GM19025 (cell line): ENCODE data around the gene RNF20.
"Not testable (repeated sequence)": the region's sequence is repeated elsewhere in the genome, so short reads cannot be mapped to it uniquely, and the experiment has no call there.

Experiments used
- ATAC-seq: cut with Tn5 transposase; IDR thresholded peaks from one replicate; pipeline ENCODE4 v1.9.1; 2021; ENCODE audit warnings: mild to moderate bottlenecking, low read depth, moderate library complexity; ENCODE audit not compliant: unreplicated experiment

RNF20 gene, protein sequence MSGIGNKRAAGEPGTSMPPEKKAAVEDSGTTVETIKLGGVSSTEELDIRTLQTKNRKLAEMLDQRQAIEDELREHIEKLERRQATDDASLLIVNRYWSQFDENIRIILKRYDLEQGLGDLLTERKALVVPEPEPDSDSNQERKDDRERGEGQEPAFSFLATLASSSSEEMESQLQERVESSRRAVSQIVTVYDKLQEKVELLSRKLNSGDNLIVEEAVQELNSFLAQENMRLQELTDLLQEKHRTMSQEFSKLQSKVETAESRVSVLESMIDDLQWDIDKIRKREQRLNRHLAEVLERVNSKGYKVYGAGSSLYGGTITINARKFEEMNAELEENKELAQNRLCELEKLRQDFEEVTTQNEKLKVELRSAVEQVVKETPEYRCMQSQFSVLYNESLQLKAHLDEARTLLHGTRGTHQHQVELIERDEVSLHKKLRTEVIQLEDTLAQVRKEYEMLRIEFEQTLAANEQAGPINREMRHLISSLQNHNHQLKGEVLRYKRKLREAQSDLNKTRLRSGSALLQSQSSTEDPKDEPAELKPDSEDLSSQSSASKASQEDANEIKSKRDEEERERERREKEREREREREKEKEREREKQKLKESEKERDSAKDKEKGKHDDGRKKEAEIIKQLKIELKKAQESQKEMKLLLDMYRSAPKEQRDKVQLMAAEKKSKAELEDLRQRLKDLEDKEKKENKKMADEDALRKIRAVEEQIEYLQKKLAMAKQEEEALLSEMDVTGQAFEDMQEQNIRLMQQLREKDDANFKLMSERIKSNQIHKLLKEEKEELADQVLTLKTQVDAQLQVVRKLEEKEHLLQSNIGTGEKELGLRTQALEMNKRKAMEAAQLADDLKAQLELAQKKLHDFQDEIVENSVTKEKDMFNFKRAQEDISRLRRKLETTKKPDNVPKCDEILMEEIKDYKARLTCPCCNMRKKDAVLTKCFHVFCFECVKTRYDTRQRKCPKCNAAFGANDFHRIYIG

DNA sequence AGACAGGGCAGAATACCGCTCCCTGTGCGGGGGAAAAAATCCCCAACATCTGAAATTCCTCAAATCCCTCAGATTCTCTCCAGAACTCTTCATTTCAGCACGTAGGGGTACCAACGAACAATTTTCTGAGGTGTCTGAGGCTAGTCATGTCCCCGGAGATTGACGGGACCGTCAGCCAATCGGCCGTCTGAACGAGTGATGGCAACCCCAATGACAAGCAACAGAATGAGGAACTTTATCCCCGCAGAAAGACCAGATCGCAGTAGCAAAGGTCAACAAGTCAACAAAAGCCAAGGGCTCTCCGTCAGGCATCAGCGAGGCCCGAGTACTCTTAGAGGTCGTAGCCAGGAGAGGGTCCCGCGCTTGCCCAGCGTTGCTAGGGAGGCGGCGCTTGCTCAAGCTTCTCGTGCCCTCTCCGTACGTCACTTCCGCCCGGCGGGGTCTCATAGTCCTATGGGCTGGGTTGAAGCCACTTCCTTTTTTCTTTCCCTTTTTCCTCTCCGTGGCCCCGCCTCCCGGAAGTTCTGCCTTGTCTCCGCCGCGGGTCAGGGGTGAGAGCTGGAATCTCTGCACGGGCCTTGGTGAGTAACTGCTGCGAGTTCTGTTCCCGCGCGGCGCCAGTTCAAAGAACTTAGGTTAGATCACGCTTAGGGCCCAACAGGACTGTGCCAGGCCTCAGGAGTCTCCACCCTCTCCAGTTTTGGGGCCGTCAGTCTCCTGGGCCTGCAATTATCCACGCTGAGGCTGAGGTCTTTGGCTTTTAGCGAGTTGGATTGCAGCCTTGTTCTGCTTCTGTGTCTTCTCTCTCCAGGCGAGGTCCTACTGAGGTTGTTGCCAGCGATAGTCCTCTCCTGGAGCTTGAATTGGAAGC is at the start of gene RNF20:
Gene RNF20, plus strand, starts transcription at position 520 of the 871 bp plus-strand sequence. CDS start 1,571 bp downstream, outside the sequence.
- peak; percentile 97 for ATAC-seq

DNA sequence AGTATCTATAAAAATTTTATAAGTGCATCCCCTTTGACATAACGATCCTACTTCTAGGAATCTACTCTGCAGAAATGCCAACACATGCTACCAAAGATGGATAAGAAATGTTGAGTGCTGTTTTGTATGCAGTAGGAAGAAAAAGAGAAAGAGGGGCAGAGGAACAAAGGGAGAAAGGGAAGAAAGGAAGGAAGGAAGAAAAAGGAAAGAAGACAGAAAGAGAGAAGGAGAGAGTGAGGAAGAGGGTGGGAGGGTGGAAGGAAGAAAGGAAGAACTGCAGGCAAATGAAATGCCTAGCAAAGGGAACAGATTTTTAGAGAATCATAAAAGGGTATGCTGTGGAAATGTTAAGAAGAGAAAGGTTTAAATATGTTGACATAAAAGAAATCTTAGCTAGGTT is 49.6 kb upstream of the RNF20 start:
- no peak for ATAC-seq

DNA sequence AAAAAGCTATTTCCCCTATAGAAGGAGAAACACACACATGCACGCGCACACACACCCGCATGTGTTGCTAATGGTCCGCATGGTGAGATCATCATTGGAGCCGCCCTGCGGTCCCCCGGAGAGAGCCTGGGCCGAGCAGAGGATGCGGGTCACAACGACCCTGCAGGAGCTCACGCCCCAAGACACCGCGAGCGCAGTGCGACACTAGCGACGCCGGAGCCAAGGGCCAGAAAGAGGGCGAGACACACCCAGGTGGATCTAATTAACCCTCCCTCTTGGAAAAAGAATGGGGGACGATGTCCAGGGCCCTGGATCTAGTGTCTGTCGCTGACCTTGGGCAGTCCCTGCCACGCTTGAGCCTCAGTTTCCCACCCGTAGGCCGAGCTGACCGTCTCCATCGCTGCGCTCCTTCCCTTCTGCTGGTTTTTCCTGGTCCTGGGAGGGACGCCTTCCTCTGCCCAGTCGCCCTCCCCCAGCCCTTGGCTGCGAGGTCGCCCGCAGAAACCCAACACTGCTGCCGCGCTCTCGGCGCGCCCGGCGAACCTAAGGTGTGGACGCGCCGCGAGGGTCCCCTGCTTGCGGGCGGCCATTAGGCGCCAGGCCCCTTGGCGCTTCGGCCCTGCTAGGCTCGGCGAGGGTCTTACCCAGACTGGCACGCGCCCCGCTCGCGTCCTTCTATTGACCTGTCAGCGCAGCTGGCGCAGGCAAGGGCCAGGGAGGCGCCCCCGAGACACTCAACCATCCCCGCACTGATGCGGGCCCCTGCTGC is 47.5 kb upstream of the RNF20 start:
- no peak for ATAC-seq

DNA sequence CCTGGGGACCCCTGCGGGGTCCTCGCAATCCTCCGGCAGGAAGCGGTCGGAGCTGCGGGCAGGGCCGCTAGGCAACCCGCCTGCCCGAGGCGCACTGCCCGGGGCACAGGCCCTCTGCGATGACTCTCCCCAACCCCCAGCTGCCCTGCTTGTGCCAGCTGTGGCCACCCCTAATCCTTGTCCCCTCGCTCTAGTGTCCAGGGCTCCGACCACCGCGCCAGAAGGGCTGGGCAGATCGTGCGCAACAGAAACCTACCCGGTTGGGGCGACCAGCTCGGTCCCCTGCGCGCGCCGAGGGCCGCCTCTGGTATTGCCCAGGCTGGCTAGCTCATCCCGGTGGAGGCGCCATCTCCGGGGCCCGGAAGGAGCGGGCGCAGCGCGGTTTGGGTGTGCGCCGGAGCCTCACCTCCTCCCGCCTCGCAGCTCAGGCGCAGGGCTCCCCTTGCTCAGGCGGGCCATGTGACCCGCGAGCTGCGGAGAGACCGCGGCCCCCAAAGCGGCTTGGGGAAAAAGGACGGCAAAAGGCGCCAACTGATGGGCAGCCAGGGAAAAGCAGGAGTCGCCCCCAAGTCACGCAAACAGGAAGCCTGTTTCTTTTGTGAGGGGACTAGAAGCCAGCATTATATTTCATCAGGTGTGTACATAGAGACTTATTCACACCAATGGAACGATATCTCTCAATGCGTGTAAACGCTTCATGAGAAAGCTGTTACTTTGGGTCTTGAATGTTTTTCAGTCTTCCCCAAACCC is 46.8 kb upstream of the RNF20 start:
- ATAC-seq = no peak

DNA sequence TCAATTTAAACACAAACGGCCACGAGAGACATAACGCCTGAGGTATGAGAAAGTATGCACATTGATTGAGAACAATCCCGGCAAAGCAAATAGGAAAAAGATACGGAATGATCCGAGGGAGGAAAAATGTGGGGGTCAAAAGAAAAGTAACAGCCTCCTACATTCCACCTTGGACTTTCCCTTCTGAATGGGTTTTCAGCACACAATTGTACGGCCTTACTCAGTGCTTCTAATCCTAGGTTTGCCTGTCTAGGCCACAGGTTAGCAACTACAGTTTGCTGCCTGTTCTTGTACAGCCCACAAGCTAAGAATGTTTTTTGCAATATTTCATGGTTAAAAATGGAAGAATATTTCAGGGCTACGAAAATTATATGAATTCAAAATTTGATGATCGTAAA is 46.2 kb upstream of the RNF20 start:
- no peak for ATAC-seq

DNA sequence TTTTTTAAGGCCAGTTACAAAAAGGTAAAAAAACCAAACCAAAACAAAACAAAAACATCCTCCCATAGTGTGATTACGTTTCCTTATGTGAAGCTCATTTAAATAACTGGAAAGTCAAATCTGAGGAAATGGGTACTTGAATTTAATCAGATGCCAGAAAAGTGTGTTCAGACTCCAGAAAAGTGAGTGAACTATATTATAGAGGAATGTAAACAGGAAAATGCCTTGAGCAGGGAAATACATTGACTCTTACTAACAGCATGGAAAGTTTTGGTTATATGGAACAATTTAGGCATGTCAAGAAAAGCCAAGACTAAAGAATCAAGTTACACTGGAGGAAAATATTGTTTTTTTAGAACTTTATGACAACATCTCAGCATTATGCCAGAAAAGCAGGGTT is 37.8 kb upstream of the RNF20 start:
- ATAC-seq = no peak

DNA sequence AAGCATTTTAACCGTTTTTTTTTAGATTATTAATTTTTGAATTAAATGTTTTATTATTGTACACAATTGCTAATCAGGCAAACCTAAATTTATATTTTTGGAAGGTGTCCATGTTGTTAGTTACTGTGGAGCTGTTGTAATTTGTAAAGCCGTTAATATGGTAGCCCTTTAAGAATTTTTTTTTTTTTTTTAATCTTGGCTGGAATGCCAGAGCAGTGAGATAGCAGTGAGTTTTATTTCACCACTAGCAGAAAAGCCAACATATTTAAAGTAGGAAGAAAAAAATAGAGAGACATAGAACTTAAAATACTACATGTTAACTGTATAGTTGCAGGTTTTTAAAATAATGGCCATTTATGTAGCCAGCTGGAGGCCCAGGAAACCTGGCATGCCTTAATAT is 35.3 kb upstream of the RNF20 start:
- no peak for ATAC-seq

DNA sequence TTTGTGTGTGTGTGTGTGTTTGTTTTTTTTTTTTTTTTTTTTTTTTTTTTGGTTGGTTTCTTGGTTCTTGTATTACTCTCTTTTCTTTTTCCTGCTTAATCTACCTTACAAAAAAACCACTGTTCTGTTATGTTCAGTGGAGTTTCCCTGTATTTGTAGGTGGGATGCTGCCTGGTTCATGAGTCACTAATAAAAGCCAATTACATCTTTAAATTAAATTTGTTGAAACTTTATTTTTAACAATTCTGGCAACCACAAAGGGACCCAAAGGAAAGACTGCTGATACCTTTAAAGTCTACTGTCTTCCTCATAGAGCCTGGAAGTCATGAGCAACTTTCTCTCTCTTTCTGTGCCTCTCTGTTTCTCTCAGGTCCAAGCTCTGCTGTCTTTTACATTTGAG is 29.5 kb upstream of the RNF20 start:
- no peak for ATAC-seq

DNA sequence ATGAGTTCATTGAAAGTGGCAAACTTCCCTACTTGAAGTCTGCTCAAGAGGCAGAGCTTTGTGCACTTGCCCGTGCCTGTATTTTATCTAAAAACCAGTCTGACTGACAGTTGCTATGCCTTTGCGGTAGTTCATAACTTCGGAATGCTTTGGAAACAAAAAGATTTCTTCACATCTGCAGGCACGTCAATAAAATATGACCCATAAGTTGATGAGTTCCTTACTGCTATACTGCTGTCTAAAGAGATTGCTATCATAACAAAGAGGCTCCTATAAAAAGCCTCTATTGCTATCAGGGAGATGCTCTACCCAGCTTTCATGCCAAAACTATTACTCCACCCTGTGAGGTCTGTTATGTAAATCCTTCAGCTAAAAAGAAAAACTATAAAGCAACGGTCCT is 25.4 kb upstream of the RNF20 start:
- ATAC-seq = no peak

DNA sequence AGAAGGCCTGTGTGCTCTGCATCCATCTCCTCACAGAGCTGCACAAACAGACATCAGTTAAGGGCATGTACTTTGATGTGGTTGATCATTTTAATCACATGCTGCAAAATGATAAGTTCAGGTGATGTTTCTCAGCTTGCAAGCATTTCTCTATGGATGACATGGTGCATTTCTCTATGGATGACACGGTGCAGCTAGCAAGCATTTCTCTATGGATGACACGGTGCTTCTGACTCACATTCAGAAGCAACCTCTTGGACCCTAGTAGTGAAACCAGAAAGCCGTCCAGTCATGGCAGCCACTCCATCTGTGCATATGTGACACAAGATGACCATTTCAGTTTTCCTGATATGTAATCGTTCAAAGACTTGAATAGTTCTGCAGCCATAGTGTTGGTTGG is 24.1 kb upstream of the RNF20 start:
- ATAC-seq = no peak

DNA sequence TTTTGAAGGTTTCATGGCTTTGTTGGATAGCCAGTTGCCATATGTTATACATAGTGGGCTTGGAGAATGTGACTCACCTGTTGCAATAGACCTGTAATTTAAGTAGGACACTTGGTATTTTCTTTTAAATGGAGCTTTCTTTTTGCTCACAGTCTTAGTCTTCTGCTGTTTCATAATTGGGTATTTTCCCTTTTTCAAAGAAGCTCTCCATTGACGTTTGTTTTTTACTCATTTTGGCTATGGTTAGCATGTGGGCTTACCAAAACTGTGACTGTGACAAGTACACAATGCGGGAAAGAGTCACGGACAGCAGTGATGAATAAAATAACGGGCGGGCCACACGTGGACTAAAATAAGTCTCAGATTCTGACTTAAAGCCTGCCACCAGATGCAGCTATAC is 23.2 kb upstream of the RNF20 start:
- ATAC-seq = no peak

DNA sequence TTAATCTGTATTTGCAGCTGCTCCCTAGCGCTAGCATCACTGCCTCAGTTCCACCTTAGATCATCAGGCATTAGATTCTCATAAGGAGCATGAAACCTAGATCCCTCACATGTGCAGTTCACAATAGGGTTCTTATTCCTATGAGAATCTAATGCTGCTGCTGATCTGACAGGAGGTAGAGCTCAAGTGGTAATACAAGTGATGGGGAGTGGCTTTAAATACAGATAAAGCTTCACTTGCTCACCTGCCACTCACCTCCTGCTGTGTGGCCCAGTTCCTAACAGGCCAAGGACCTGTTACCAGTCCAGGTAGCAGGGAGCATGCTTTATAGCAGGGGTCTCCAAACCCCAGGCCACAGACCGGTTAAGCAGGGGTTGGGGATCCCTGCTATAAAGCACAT is 22.6 kb upstream of the RNF20 start:
- no peak for ATAC-seq

DNA sequence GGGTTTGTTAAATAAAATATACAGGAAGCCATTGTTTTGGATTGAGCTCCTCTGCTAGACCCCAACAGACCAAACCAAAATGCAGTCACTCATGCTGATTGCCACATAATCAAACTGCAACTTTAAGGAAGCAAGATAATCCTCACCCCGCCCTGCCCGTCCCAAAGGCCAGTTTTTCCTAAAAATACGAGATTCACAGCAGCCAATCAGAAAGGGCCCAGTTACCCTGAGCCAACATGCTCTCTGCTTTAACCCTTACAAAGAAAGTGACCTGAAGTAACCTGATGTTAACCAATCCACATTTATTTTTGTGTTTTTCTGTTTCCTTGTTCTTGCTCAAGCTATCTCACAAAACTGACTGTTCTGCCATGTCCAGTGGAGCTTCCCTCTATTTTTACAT is 21.5 kb upstream of the RNF20 start:
- ATAC-seq = no peak

DNA sequence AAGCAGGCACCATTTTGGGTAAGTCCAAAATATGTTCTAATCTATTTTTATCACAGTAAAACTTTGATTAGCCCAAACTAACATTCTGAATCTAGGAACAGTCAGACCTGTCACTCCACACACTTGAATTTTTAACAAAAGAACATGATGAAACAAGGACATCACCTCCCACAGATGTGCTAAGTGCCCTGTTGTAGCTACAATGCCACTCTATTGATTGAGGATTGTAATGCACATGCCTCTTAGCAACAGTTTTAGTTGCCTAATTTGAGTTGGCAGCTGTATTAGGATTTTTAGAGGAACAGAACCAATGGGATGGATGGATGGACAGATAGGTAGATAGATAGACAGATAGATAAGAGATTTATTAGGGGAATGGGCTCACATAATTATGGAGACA is 20.3 kb upstream of the RNF20 start:
- ATAC-seq = no peak

DNA sequence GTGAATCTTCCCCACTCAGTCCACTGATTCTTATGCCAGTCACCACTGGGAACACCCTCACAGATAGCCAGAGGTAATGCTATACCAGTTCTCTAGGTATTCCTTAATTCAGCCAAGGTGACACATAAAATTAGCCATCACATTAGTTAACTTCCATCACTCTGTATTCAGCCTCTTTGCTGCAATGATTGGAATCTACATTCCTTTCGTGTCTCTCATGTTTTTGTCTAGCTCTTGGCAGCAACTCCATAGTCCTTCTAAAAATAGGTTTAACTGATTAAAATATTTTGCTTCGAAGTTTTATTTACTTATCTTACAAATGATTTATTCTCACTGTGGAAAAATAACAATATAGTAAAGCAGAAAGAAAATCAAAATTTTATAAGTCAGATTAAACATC is 19.6 kb upstream of the RNF20 start:
- ATAC-seq = no peak

DNA sequence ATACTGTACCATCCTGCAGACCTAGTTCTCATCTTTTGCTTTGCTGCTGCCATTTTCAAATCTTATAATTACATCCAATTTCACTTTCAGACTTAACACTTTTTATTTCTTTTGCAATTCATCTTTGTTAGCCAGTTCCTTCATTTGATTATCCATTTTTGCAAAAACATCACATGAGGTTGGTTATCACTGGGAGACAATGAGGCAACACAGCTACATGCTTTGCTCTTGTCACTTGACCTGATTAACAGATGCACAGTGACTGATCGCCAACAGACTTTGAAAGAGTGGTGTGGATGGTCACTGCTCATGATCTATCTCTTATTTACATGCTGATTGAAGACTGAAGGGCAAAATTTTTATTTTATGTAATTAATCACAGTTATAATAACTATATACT is 17.0 kb upstream of the RNF20 start:
- no peak for ATAC-seq

DNA sequence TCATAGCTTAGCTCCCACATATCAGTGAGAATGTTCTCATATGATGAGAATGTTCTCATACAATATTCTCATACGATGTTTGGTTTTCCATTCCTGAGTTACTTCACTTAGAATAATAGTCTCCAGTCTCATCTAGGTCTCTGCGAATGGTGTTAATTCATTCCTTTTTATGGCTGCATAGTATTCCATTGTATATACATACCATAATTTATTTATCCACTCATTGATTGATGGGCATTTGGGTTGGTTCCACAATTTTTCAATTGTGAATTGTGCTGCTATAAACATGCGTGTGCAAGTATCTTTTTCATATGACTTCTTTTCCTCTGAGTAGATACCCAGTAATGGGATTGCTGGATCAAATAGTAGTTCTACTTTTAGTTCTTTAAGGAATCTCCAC is 15.2 kb upstream of the RNF20 start:
- ATAC-seq = not testable (repeated sequence)

DNA sequence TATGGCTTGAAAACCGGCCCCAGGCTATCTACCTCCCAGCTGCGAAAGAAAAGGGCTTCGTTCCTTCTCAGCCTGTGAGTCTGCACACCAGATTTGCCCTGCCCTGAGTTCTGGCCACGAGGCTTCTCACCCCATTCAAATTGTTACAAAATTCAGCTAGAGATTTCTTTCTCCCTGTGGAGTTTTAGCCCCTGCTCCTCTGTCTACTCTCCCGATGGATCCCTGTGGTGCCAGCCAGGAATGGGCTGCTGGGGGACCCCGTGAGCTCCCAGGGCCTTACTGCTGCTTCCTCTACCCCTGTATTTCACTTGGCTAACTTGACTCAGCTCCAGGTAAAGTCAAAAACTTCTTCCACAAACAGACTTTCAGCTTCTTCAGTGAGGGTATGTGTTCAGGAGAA is 9.3 kb upstream of the RNF20 start:
- no peak for ATAC-seq

DNA sequence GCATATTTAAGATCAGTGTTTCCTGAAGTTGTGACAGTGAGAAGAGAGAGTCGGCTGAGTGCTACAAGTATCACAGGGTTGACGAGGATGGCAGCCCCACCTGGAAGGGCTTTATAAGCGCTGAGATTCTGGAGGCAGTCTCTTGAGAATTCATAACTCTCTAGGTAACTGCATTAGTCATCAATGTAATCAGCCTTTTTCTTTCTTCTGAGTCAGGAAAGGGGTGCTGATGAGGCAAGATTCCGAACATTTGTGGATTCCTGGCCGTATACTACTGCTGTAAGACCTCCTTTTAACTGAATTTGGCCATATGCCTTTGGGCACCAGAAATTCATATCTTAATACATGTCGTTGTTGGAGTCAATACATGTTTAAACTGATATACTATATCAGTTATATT is 6.6 kb upstream of the RNF20 start:
- no peak for ATAC-seq
